ENCODE data around the gene MYO3A.

MYO3A gene

DNA sequence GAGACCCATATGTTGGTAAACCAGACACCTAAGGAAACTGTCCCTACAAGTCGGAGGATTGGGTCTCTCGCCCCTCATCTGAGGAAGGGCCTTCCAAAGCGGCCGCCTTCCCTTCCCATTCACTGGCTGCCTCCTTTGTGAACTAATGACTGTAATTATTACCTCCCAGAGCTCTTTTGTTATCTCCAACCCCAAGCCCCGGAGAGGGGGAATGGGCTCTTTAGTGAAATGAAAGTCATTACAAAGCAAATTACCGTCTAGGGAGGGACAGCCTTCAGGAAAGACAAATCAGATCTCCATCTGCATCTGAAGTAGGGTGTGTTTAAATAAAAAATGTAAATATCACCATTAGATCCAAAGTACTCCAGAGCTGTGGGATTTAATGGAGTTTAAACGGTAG, 280.0 kb downstream of the MYO3A start:
- no peak for DNase-seq (ENCODE audit: low read depth, low spot score)

DNA sequence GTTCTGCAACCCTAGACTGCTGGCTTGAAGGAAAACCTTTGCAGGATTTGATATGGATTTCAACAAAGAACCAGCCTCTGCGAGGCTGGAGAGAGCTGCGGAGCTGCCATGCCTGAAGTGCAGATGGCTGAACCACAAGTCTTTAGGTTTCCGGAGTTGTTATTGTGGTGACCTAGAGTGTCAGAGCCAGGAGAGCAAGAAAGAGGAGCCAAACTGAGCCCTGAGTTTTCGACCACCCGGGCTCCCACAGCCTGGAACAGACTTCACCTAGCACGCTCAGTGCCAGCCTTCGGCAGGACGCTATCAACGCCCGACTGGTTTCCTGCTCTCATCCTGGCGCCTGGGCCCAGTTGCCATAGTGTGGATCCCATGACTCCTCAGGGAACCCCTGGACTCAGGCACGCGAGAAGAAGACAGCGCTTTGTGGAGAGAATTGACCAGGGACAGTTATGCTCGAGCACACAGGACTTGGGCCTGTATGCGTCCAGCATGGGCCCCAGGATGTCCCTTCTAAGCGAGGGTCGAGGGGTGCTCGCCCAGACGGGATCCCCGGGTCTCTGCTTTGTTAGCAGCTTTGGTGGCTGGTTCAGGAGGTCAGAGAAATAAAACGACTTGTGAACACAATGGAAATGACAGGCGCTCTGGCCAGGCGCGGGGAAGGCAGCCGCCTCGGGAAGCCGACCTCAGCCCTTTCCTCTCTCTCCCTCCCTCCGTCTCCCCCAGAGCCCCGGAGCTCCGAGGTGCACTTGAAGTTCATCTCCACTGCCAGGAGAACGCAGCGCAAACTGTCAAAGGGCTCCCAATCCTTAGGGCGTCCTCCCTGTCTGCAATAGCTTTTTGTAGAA, 280.7 kb downstream of the MYO3A start:
- no peak for DNase-seq (ENCODE audit: low read depth, low spot score)

DNA sequence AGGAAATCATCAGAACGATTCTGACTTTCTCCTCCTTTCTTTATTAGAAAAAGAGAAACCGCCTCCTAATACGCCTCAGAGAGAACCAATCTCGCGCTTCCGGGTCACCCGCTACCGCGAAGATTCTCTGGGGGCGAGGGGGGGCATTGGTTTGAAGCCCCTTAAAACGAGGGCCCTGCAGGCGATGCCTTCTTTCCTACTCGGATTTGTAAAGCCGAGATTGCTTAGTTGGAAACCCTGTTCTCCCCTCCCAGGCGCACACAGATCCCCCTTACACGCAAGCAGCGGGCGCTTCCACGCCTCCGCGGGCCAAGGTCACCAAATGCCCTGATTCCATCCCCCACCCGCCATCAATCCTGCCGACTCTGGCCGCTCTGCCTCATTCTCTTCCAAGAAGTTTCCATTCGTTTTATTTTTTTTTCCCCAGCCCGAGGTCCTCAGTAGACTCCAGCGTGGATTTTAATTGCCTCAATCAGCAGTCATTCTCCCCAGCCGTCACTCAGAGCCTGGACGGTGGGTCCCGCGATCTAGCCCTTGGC, 281.4 kb downstream of the MYO3A start:
- no peak for DNase-seq (ENCODE audit: low read depth, low spot score)

DNA sequence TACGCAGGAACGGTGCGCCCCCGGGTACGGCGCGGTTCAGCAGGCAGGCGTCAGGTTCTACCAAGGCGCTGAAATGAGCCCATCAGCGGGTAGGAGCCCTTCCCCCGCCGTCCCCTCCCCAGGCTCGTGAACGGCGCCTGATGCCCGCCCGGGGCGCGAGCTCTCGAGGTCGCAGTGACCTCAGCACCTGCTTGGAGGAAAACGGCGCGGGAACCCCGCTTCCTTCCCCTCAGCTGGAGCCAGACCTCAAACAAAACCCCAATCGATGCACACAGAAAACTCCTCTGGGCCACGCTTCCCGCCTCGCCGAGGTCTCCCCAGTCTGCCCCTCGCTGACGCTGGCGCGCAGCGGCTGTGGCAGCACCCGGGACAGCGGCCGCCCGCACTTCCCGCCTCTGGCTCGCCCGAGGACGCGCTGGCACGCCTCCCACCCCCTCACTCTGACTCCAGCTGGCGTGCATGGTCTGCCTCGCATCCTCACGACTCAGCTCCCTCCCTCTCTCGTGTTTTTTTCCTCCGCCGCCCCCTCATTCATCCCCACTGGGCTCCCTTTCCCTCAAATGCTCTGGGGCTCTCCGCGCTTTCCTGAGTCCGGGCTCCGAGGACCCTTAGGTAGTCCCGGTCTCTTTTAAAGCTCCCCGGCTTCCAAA, 282.0 kb downstream of the MYO3A start:
- no peak for DNase-seq (ENCODE audit: low read depth, low spot score)

DNA sequence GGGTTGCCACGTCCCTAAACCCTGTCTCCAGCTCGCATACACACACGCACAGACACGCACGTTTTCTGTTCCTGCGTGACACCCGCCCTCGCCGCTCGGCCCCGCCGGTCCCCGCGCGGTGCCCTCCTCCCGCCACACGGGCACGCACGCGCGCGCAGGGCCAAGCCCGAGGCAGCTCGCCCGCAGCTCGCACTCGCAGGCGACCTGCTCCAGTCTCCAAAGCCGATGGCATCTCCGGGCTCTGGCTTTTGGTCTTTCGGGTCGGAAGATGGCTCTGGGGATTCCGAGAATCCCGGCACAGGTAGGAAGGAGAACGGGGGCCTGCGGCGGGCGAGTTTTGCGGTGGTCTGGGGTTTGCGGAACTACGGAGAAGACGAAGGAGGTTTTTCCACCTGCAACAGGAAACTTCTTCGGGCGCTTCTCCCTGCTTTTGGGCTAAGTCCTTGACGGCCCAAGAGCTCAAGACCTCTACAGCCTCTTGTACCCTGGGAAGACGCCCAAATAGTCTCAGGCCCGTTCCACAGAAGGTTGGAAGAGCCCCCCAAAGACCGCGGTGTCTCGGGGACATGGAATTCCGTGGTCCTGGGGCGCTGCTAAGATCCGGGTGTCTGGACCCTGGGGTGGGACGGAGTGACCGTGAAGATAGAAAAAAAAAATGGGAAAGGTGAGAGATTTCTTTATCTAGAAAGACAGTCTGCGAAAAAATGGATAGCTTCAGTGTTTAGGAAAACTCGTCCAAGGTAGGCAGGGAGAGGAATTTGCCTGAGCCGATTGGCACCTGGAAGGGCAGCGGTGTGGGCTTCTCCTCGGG, 282.8 kb downstream of the MYO3A start, which contains the start of gene GAD2:
GAD2 (plus strand) TSS at position 190 of the 811 bp plus-strand sequence; CDS start at position 226, 36 bp downstream.
- no peak for DNase-seq (ENCODE audit: low read depth, low spot score)

DNA sequence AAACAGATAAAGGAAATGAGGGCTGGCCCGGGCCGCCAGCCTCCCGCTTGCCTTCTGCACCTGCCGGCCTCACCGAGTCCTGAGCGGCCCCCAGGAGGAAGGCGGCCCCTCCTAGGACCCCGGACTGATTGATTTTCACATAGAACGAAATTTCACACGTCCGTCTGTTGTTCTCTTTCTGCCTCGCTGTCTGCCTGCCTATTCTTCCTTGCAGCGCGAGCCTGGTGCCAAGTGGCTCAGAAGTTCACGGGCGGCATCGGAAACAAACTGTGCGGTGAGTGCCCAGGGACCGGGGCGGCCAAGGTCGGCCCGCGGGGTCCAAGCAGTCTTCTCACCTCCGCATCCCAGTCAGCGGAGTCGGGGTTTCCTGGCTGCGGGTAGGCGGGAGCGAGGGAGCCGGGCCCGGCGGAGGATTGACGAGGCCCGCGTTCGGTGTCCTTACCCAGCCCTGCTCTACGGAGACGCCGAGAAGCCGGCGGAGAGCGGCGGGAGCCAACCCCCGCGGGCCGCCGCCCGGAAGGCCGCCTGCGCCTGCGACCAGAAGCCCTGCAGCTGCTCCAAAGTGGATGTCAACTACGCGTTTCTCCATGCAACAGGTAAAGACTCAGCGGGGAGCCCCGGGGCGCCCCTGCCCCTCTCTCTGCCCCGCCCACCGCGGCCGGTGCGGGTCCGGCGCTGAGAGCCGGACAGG, 283.5 kb downstream of the MYO3A start:
- DNase-seq (ENCODE audit: low read depth, low spot score): no peak

DNA sequence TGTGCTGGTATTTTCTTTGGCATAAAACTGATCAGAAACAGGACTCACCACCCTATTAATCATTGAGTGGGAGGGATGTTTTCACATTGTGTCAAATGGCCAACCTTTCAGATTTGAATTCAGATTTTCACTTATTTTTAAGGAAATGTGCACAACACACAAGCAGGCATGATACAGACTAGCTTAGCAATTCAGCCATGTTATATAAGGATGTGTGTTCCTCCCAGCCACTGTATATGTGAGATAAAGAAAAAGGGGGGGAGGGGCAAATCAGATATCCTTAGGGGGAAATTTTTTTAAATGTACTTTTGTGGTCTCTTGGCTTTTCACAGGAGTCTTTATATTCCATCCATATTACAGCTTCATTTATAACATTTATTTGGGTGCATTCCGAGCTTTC, 285.6 kb downstream of the MYO3A start:
- no peak for DNase-seq (ENCODE audit: low read depth, low spot score)

DNA sequence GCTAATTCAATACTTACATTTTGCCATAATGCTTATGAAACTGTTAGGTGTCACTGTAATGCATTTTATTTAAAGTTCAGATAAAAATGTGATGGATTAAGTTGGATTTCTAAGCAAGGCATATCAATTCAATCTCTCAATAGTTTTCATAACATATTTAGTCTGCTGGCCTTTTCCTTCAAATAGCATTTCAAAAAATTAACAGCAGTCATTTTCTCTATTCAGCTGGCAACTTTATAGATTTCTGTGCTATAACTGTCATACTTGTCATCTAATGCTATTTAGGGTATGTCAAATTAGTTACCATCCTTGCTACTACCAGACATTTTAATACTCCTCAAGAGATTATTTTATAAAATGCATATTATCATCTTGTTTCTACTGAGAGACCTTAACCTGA, 286.9 kb downstream of the MYO3A start:
- DNase-seq (ENCODE audit: low read depth, low spot score): no peak

DNA sequence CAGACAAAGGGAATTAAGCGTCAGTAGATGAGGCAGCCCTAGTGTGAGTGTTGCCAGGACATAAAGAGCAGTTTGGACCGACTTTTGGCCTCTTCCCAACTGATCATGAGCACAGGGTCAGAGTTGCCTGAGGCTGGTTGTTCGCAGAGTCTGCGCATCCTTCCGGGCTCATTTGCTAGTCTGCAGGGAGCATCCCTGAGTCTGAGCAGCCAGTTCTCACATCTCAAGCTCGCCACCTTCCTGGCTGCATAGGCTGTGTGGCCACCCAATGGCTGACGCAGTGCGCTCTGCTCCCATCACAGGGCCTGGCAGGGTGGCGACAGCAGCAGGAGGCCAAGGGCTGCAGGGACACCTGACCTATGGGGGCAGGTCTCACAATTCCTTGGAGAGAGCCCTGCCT, 287.5 kb downstream of the MYO3A start:
- DNase-seq (ENCODE audit: low read depth, low spot score): no peak

DNA sequence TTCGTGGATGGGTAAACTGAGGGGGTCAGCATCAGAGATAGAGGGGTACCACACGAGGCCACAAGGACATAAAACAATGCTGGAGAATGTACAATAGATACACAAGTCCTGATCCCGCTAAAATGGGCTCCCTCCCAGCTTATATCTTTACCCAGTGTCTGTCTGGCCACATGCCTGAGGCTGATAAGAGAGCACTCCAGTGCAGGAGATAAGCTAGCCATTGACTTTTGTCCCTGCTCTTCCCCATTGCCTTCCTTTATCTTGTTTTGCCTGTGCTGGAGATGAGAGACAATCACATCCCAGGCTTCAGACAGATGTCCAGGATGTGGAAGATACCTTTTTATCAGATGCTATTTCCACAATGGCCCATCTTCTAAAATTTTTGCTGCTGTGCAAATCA, 288.5 kb downstream of the MYO3A start:
- DNase-seq (ENCODE audit: low read depth, low spot score): no peak

DNA sequence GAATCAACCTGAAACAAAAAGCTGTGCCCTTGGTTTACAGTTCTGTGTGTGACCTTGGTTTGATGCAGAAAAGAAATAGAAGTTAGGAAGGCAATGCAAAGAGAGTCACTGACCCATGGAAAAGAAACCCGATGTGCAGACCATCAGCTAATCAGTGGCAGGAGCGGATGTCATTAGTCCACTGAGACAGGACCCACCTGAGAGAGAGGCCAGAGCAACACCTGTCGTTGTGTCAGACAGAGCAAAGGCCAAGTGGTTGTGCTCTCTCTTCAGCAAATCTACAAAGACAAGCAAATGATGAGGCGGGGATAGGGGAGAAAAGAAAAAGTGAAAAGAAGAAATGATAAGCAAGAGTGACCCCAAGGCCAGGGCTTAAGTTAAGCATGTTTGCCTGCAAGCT, 291.3 kb downstream of the MYO3A start:
- no peak for DNase-seq (ENCODE audit: low read depth, low spot score)

DNA sequence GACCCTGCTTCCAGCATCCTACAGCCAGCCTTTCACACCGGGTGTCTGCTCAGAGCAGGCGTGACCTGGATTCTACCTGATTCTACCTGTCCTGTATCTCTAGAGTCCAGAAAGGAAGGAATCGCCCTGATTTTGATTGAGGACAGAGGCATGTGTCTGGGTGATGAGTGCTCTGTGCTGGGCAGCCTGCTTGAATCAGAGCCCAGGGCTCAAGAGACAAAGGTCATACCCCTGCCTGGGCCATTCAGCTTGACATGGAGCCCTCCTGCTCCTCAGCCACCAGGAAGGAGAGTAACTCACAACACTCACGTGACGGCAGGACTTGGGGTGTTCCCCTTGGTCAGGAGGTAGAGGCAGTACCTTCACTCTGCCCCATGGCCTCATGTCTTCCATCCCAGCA, 293.8 kb downstream of the MYO3A start:
- DNase-seq (ENCODE audit: low read depth, low spot score): no peak

DNA sequence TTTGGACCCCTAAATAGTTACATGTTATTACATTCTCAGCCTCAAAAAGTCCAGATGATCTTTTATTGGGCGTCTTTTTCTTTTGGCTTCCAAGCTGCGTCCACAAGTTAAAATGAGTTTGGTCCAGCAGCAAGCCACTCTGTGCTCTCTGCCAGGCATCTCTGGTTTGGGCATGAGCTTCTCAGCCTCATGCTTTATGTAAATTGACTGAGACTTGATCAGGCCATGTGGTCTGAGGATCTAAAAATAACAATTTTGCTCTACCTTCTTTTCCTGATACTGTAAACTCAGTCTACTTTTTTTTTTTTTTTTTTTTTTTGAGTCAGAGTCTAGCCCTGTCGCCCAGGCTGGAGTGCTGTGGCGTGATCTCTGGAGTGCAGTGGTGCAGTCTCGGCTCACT, 298.1 kb downstream of the MYO3A start:
- no peak for DNase-seq (ENCODE audit: low read depth, low spot score)

DNA sequence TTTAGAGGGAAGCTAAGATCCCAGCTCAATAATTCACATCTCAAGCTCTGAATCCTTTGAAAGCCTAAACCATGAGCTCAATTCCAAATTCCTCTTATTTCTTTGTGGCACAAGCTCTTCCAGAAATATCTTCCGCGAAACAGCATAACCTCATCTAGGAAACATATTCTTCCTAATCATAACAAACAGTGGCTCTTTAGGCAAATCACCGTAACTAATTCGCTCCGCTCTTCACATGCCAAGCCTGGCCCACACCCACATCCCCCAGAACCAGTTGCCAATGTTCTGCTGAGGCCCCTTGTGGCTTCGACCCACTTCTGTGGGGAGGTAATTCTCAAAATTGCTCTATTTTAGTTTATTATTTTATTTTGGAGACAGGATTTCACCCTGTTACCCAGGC, 301.7 kb downstream of the MYO3A start:
- no peak for DNase-seq (ENCODE audit: low read depth, low spot score)

DNA sequence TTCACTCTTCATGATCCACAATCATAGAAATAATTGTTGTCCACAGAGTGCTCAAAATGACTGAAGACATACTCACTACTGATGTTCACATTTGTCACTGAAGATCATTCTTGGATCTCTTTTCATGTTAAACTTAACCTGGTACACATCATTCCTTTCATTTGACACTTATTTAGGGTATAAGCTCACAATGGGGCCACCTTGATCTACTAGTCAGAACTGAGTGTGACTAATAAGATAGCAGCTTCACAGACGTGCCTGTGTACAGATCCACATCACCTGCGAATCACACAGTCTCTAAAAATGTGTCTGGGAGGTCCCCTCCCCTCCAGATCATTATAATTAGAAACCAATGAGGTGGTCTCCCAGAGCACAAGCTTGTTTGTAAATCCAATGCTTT, 304.3 kb downstream of the MYO3A start:
- no peak for DNase-seq (ENCODE audit: low read depth, low spot score)

DNA sequence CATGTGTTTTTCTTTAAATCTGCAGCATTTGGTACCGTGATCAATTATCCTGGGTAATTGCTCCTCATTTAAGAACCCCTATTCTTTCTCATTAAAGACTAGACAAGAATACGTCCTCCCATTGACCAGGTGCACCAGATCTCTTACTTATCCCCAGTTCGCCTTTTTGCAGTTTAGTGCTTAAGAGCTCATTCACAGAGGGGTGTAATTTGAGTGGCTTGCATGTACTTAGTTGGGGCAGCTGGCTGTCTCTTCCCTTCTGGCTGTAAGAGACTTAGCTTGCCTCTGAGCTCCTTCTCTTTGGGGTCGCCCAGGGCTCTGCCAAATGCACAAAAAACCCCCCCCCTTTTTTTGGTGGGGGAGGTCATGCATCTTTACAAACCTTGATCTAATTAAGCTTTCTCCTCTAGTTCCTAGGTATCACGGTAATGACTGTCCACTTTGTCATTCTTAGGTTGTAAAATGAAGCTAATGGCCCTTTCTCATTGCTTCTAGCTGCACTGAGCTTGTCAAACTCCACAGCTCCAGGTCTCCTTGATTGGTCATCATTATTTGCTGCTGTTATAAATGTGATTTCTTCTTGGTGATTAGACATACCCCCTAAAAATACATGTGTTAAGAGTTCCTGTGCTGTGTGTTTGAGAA, 308.8 kb downstream of the MYO3A start:
- no peak for DNase-seq (ENCODE audit: low read depth, low spot score)

DNA sequence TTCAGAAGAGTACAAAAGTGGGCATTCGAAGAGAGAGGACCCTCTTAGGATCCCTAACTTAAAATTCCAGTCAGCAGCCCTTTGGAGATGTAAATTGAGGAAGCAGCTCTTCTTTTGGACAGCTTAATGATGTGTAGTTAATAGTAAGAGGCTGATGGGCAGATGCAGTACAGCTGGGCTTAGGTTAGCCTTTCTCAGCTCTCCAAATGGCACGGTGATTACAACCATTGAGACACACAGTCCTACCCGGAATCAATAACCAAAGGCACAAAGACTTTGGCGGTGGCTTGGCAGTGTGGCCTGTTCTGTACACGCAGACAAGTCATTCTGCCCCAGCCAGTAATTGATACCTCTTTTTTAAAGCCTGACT, 309.3 kb downstream of the MYO3A start:
- DNase-seq (ENCODE audit: low read depth, low spot score): no peak

DNA sequence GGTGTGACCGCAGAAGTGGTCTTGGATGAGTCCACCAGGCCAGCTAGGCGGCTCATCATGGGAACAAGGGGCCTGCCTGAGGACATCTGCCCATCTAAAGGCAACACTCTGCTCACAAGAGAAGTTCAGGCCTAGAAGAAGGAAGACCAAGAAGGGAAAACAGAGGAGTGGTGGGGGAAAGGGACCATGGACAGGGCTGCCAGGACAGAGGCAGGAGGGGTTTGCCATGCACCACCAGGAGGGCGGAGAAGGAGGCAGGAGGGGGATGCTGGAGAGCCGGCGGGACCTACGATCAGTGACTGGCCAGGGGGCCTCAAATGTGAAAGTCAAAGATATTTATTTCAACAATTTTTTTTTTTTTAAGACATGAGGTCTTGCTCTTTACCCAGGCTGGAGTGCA, 315.7 kb downstream of the MYO3A start:
- no peak for DNase-seq (ENCODE audit: low read depth, low spot score)

DNA sequence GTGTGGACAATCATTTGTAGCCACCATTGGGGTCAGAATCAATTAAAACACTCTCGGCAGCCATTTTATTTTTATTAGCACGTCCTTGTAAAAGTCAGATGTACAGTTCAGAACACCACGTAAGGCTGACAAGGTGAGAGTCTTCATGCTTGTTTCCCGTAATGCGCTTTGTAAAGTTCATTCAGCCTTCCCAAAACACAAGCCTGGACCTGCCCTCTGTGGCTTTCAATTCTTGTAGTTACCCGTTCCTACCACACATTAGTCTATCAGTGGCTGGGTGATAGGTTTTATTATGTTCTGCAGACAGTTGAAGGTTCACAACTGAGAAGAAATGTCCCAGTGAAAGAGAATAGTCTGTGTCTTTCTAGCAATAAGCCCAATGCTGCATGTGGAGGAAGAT, 317.9 kb downstream of the MYO3A start:
- DNase-seq (ENCODE audit: low read depth, low spot score): no peak

DNA sequence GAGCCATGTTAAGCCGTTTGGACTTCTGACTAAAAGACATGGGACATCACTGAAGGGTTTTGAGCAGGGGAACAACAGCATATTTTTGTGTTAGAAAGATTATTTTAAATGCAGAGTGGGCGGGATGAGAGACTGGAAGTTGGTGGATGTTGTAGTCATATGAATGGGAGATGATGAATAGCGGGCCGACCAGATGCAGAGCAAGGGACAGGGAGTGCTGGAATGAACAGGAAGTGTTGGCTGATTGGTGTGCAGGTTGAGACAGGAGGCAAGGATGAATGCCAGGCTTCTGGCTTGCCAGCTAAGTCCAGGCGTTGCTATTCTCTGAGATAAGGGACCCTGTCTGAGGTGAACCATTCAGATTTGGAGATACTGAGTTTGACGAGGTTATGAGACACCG, 320.6 kb downstream of the MYO3A start:
- no peak for DNase-seq (ENCODE audit: low read depth, low spot score)

DNA sequence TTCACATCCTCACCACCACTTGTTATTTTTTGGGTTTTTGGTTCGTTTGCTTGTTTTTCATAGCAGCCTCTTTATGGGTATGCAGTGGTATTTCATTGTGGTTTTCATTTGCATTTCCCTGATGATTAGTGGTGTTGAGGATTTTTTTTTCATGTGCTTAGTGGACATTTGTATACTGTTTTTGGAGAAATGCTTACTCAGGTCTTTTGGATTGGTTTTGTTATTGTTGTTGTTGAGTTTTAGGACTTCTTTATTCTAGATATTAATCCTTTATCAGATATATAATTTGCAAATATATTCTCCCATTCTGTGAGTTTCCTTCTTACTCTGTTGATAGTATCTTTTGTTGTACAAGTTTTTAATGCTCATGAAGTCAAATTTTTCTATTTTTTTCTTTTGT, 325.3 kb downstream of the MYO3A start:
- no peak for DNase-seq (ENCODE audit: low read depth, low spot score)

Measured in brain pericyte (primary cell).